NCI-H774 (cell line): ENCODE data around the gene RNF130.
"Not testable (repeated sequence)": the region's sequence is repeated elsewhere in the genome, so short reads cannot be mapped to it uniquely, and the experiment has no call there.

Experiments used
- DNase-seq: peaks from one replicate; lab custom pipeline; 2025; lab: John Stamatoyannopoulos, UW

RNF130 gene

GRCh38 chr5:180018347-180019060, 53.1 kb downstream of the RNF130 start:
- no peak for DNase-seq

- DNase-seq: not testable (repeated sequence)
Measured at GRCh38 chr5:180015523-180015922, 56.0 kb downstream of the RNF130 start.

DNA sequence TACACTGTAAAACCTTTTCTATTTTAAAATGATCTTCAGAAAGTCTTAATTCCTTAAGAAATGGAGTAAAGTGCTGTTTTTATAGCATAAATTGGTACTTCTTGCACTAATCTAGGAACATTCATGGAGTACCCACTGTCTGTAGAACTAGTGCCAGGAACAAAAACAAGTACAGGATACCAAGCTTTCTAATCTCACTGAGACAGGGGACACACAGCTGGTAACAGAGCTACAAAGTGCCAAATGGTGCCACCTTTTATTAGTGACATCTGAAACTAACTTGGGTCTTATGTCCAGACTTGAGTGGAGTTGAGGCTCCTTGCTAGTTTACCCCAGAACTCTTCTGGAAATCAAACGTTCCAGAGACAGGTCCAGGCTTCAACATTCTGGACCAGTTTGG, 57.9 kb downstream of the RNF130 start:
- no peak for DNase-seq

DNA sequence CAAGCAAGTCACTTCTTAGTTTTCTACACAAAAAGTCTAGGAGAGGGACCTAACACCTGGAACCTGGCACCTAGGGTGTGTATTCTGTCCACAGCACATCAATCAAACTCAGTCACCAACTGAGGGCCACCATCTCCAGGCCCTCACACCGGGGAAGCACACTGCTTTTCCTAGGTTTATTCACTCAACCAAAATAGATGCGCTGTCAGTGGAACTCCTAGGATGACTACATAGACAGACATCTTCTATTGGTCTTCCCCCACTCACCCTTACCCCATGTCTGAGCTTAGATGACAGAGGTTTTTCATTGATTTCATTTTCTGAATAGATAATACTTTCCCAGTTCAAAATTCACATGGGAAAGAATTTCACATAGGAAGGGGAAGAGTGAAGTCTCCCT, 59.2 kb downstream of the RNF130 start:
- no peak for DNase-seq

- no peak for DNase-seq
Measured at GRCh38 chr5:180010636-180011035, 60.9 kb downstream of the RNF130 start.

DNA sequence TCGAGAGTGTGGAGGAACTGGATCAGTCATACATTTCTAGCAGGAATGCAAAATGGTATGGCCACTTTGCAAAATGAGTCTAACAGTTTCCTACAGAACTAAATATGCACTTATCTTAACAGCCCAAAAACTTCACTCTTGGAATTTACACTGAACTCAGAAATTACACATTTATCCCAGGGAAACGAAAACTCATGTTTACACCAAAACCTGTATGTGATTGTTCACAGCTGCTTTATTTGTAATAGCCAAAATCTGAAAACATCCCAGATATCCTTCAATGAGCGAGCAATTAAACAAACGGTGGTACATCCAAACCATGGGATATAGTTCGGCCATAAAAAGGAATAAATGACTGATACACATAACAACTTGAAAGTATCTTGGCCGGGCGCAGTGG, 62.0 kb downstream of the RNF130 start:
- no peak for DNase-seq

DNA sequence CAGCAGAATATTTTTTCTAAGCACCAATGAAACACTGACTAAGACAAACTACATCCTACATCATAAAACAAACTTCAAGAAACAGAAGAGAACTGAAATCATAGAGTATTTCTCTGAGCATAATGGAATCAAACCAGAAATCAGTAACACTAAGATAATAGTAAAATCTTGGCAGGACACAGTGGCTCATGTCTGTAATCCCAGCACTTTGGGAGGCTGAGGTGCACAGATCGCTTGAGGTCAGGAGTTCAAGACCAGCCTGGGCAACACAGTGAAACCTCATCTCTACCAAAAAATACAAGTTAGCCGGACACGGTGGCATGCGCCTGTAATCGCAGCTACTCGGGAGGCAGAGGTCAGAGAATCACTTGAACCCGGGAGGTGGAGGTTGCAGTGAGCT, 63.1 kb downstream of the RNF130 start:
- no peak for DNase-seq

DNA sequence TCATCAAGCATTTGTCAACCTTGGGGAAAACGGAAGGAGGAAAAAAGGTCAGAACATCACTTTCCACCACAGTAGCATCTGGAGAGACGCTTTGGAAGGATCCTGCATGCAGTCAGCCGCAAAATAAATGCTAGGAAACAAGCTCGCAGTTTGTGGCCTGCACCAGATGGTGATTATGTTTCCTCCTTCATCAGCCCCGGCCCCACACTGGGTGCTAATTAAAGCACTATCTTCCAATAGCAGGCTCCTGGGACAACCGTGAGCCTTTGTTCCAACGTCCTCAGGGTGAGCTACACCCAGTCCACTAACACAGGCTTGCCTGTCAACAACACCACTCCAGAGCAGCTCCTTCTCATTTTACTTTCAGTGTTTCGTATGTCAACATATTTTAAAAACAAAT, 64.0 kb downstream of the RNF130 start:
- DNase-seq: no peak

DNA sequence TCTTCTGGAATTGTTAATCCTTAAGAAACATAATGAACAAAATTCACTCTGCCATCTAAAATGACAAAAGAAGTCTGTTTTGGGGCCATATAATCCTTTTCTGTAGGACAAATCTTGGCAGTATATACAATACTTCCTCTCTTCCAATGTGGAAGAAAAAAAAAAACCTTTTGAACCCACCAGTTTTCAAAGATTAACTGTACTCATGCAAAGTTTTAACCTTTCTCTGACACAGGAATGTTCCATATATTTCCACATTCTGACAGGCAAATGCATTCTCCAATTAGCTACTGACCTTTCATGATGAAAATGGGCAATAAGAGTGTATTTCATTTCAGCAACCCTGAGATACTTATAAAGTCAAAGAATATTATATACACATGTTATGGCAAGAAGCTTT, 65.4 kb downstream of the RNF130 start:
- DNase-seq: no peak

- DNase-seq: no peak
Measured at GRCh38 chr5:180003127-180003526, 68.4 kb downstream of the RNF130 start.

DNA sequence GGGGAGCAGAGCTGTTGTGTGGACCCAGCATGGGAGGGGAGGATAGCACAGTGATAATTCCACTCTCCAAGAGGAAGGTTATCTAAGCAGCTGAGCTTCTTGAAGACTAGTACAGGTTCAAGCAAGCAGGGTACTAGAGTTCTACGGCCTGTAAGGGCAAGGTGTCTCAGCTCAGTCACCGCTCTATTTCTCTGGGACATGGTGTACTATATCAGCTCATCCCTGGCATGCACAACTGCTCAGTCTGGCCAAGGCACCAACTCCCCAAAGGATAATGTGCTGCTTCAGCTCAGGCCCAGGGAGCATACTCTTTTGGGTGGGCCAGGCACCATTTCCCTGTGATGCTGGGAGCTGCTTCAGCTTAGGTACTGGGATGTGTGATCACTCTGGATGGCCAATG, 69.8 kb downstream of the RNF130 start:
- DNase-seq: no peak

DNA sequence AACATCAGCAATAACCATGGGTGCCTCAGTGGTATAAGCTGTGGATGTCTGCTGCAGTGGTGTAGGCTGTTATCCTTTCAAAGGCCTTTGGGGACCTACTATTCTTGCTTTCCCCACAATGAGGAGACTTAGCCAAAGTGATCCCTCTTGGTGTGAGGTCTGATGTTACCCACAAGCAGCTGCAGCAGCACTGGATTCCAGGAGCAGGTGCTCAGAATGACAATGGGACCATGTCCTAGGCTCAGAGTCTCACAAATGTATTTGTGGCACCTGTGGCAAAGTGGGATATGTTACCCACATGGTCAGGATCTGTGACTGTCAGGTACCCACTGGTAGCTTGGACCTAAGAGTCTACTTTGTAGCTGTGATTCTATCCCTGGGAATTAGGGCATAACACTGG, 70.4 kb downstream of the RNF130 start:
- DNase-seq: no peak

- DNase-seq: no peak
Measured at GRCh38 chr5:179998485-179998884, 73.1 kb downstream of the RNF130 start.

- no peak for DNase-seq
Measured at GRCh38 chr5:179994583-179995323, 76.8 kb downstream of the RNF130 start.

DNA sequence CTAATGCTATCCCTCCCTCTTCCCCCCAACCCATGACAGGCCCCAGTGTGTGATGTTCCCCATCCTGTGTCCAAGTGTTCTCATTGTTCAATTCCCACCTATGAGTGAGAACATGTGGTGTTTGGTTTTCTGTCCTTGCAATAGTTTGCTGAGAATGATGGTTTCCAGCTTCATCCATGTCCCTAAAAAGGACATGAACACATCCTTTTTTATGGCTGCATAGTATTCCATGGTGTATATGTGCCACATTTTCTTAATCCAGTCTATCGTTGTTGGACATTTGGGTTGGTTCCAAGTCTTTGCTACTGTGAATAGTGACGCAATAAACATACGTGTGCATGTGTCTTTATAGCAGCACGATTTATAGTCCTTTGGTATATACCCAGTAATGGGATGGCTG, 78.7 kb downstream of the RNF130 start:
- DNase-seq: not testable (repeated sequence)

GRCh38 chr5:179991106-179991505, 80.5 kb downstream of the RNF130 start:
- no peak for DNase-seq

GRCh38 chr5:179990525-179990924, 81.0 kb downstream of the RNF130 start:
- not testable (repeated sequence) for DNase-seq

- no peak for DNase-seq
Measured at GRCh38 chr5:179986328-179986727, 85.2 kb downstream of the RNF130 start.

GRCh38 chr5:179981636-179982035, 89.9 kb downstream of the RNF130 start:
- no peak for DNase-seq

DNA sequence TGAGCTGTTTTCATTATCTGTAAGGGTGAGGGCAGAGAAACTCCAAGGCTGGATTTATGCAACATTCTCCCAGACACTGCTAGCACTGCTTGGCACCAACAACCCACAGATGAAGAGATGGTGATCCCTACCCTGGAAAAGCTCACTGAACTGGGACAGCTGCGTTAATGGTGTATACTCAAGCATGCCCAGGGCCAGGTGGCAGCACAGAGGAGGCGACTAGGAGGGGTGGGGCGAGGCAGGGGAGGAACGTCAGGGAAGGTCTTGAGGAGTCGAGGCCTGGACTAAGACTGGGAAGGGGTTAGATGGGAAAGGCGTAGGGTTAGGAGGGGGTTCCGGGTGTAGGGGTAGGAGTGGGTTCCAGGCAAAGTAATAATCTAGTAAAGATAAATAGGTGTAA, 90.8 kb downstream of the RNF130 start:
- DNase-seq: no peak

GRCh38 chr5:179978792-179979191, 92.8 kb downstream of the RNF130 start:
- DNase-seq: no peak

- no peak for DNase-seq
Measured at GRCh38 chr5:179975713-179976134, 95.8 kb downstream of the RNF130 start.

DNA sequence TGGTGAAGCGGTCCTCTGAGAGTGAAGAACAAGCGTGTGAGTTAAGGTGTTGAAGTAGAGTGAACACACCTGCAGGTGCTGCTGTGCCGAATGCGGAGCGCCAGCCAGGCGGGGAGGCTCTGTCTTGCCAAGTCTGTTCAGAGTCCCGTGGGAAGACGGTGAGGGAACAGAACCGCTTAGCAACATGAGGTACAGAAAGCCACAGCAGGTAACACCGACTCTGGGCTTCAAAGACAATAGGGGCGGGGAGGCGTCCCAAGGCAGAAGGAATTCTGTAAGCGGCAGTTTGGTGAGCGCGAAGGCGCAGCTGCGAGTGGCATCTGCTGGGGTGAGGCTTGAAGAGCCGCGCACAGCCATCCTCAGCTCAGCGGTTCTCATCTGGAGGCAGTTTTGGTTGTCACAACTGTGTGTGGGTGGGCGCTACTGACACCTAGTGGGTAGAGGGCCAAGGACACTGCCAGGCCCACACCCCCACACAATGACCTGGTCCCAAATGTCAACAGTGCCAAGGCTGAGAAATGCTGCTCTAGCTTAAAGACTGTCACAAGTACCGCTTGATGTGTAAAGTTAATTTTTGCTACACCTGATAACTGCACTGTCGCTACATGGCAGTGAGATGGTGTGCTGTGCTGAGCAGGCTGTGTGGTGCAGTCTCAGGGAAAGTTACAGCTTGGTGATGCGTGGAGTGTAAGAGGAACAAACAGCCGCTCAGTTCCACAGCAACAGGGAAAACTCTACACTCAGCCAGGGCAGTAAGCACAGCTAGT, 96.4 kb downstream of the RNF130 start:
- DNase-seq: no peak
